ENCODE measurements around the gene GSE1.

GSE1 gene

GRCh38 chr16:85710732-85711131 is 97.6 kb downstream of the GSE1 start:
- DNase-seq = no peak

GRCh38 chr16:85711982-85712587 is 99.0 kb downstream of the GSE1 start:
- DNase-seq = no peak

- DNase-seq = no peak
These were observed 99.7 kb downstream of the GSE1 start for GRCh38 chr16:85712801-85713200.

- no peak for DNase-seq
These were observed 102.3 kb downstream of the GSE1 start for GRCh38 chr16:85715169-85716021.

- DNase-seq = no peak
These were observed 103.0 kb downstream of the GSE1 start for GRCh38 chr16:85716022-85716679.

- DNase-seq = no peak
These were observed 103.5 kb downstream of the GSE1 start for GRCh38 chr16:85716680-85717038.

GRCh38 chr16:85717393-85718152 is 104.5 kb downstream of the GSE1 start:
- peak; percentile 35 for DNase-seq

- DNase-seq = no peak
These were observed 105.0 kb downstream of the GSE1 start for GRCh38 chr16:85718153-85718477.

GRCh38 chr16:85718682-85719081 is 105.6 kb downstream of the GSE1 start:
- DNase-seq = no peak

GRCh38 chr16:85719605-85720301 is 106.6 kb downstream of the GSE1 start:
- no peak for DNase-seq

GRCh38 chr16:85720302-85720637 is 107.1 kb downstream of the GSE1 start:
- no peak for DNase-seq

- no peak for DNase-seq
These were observed 109.2 kb downstream of the GSE1 start for GRCh38 chr16:85722128-85722893.

GRCh38 chr16:85724126-85724879 is 111.2 kb downstream of the GSE1 start:
- no peak for DNase-seq

GRCh38 chr16:85724936-85725335 is 111.8 kb downstream of the GSE1 start:
- no peak for DNase-seq
